Gastroesophageal sphincter (tissue), 4 donors: ENCODE measurements around the gene DALRD3. TPM values are rescaled to one million over a fixed set of nuclear protein-coding genes. Genes with fewer than 3 reads are reported as not detected.

Experiments used
- ATAC-seq: fragments of 150-250 bp; one replicate; pipeline ENCODE4 v1.9.1; 2016; ENCODE audit warnings: mild to moderate bottlenecking, moderate library complexity
- H3K27ac ChIP-seq, 4 donors: fragments of 200-600 bp; sonication (generic) in 3 of 4; 1 replicate in 3 of 4; 2 replicates in 1 of 4; pipeline ENCODE4 v1.5.1; 2016 to 2019
- H3K27me3 ChIP-seq: fragments of 200-600 bp; sonication (generic); one replicate; pipeline ENCODE4 v1.5.1; 2019
- H3K36me3 ChIP-seq, 2 donors: fragments of 200-600 bp; sonication (generic); one replicate each; pipeline ENCODE4 v1.5.1; 2019; ENCODE audit warnings: control low read depth in 1 of 2
- H3K4me1 ChIP-seq, 3 donors: fragments of 200-600 bp; sonication (generic); 1 replicate in 2 of 3; 2 replicates in 1 of 3; pipeline ENCODE4 v1.5.1; 2016 to 2019; ENCODE audit warnings: control low read depth in 2 of 3
- H3K4me3 ChIP-seq, 2 donors: fragments of 200-600 bp; sonication (generic); one replicate each; pipeline ENCODE4 v1.5.1; 2019; ENCODE audit warnings: mild to moderate bottlenecking in 1 of 2, moderate library complexity in 1 of 2
- H3K9me3 ChIP-seq, 3 donors: fragments of 200-600 bp; sonication (generic); one replicate each; pipeline ENCODE4 v1.5.1; 2017 to 2019; ENCODE audit warnings: control low read depth in 2 of 3
- CTCF ChIP-seq, 4 experiments: fragments of 200-600 bp in 2 of 4; fragments of 450-650 bp in 2 of 4; sonication (generic) in 1 of 4; IDR thresholded peaks; one replicate each; pipeline ENCODE4 v1.5.1; 2017 to 2019; ENCODE audit warnings: antibody characterized with exemption in 4 of 4, mild to moderate bottlenecking in 2 of 4, moderate library complexity in 2 of 4
- EP300 ChIP-seq: sonication (generic); formaldehyde crosslinking; IDR thresholded peaks from one replicate; pipeline ENCODE4 v1.6.1; 2017; ENCODE audit warnings: antibody characterized with exemption, mild to moderate bottlenecking
- POLR2A ChIP-seq, 2 donors: fragments of 450-650 bp; IDR thresholded peaks; one replicate each; pipeline ENCODE4 v1.6.1; 2017; ENCODE audit warnings: antibody characterized with exemption in 2 of 2, mild to moderate bottlenecking in 2 of 2, moderate library complexity in 1 of 2
- POLR2AphosphoS5 ChIP-seq: sonication (generic); formaldehyde crosslinking; IDR thresholded peaks from one replicate; pipeline ENCODE4 v1.6.1; 2017; ENCODE audit warnings: antibody characterized with exemption
- WGBS, 2 donors: methylation state at CpG; one replicate each; pipeline ENCODE4 v1.1.5; 2018; ENCODE audit warnings: low coverage in 1 of 2; 5-methylcytosine and 5-hydroxymethylcytosine counted together
- small RNA-seq, 4 donors: library from RNA; depleted of rRNA; stranded (forward); fragments of <200 nt; gene quantifications; one replicate each; pipeline ENCODE3, GENCODE V24; 2016
- total RNA-seq, 4 donors: library from RNA; depleted of rRNA; stranded (reverse); fragments of >200 nt; gene quantifications; one replicate each; pipeline ENCODE4 v1.1.0, GENCODE V29; 2016

The DALRD3 gene
- total RNA-seq, 4 donors from 2014 or later, result 11.8 to 29.0 (median 24.6) TPM

- no peak for ATAC-seq
- Histone ChIP-seq H3K27me3 (no peaks in the 10 kb centered on the region), H3K4me3 (no peak overlapping the region), H3K27ac (no peak overlapping the region), H3K36me3 (peaks cover 7 to 100% of the 10 kb centered on the region in 2 donors), H3K4me1 (no peaks in the 10 kb centered on the region), H3K9me3 (no peaks in the 10 kb centered on the region)
- 100% methylated on average over 1 of the region's 6 CpGs; no CpG with 5 or more reads in 1 of the 2 donors for WGBS, 2 donors
- TF ChIP-seq POLR2A (IDR thresholded peaks at IDR 0.05) (no peak), CTCF (IDR thresholded peaks at IDR 0.05) (no peak), POLR2AphosphoS5 (no peak), EP300 (no peak)
Measured at GRCh38 chr3:48970586-48970985, 47.8 kb downstream of the DALRD3 start.

- no peak for ATAC-seq
- Histone ChIP-seq H3K9me3 (no peaks in the 10 kb centered on the region), H3K27ac (no peak overlapping the region), H3K36me3 (peaks cover 6 to 97% of the 10 kb centered on the region in 2 donors), H3K4me3 (no peak overlapping the region), H3K4me1 (no peaks in the 10 kb centered on the region), H3K27me3 (no peaks in the 10 kb centered on the region)
- 75 to 94% methylated on average over 2 to 6 of the region's 7 CpGs for WGBS, 2 donors
- no peak for TF ChIP-seq EP300
- no peak for TF ChIP-seq POLR2AphosphoS5
- no peak for TF ChIP-seq POLR2A (IDR thresholded peaks at IDR 0.05)
- no peak for TF ChIP-seq CTCF (IDR thresholded peaks at IDR 0.05)
Measured at GRCh38 chr3:48966876-48967361, 51.5 kb downstream of the DALRD3 start.

- 81 to 94% methylated on average over 3 of the region's 3 CpGs for WGBS, 2 donors
- H3K4me1 ChIP-seq, result no peaks in the 10 kb centered on the region
- peaks cover 3 to 97% of the 10 kb centered on the region in 2 donors for H3K36me3 ChIP-seq
- TF ChIP-seq CTCF (IDR thresholded peaks at IDR 0.05), result no peak
- TF ChIP-seq EP300, result no peak
- H3K27ac ChIP-seq, result no peak overlapping the region
- no peak for ATAC-seq
- H3K9me3 ChIP-seq, result no peaks in the 10 kb centered on the region
- no peaks in the 10 kb centered on the region for H3K27me3 ChIP-seq
- H3K4me3 ChIP-seq, result no peak overlapping the region
Measured at GRCh38 chr3:48966367-48966766, 52.0 kb downstream of the DALRD3 start.

Small RNA genes lying within 50 kb of the gene (small RNA-seq; reads per million reads assigned to genes)
- 10,585 to 24,159 (median 17,679) reads per million in 4 donors for gene MIR191
- 14.1 to 25.6 (median 22.9) reads per million in 4 donors for gene MIR425

Other genes starting within 250 kb of the DALRD3 start
- 10 to 100 TPM; 33.7 to 45.0 (median 44.0) TPM for gene PRKAR2A, start 170.7 kb downstream of the DALRD3 start, total RNA-seq
- gene SLC25A20, start 119.7 kb downstream of the DALRD3 start, total RNA-seq, result 10 to 100 TPM; 19.0 to 47.0 (median 23.9) TPM
- gene ARIH2, start 99.7 kb downstream of the DALRD3 start, total RNA-seq, result 100 to 1,000 TPM in 3 of 4 donors, 10 to 100 TPM in 1; 92.2 to 143 (median 123) TPM
- 10 to 100 TPM; 29.1 to 38.9 (median 35.2) TPM for gene P4HTM, start 28.3 kb downstream of the DALRD3 start, total RNA-seq
- gene WDR6, start 11.2 kb downstream of the DALRD3 start, total RNA-seq, result 100 to 1,000 TPM in 2 of 4 donors, 10 to 100 TPM in 2; 61.5 to 110 (median 99.0) TPM
- 100 to 1,000 TPM in 3 of 4 donors, 10 to 100 TPM in 1; 79.4 to 131 (median 105) TPM for gene NDUFAF3, start 3.5 kb upstream of the DALRD3 start, total RNA-seq
- 100 to 1,000 TPM in 3 of 4 donors, 10 to 100 TPM in 1; 89.8 to 179 (median 118) TPM for gene IMPDH2, start 10.8 kb upstream of the DALRD3 start, total RNA-seq
- 100 to 1,000 TPM in 1 of 4 donors, 10 to 100 TPM in 3; 66.2 to 171 (median 81.8) TPM for gene QRICH1, start 75.5 kb upstream of the DALRD3 start, total RNA-seq
- 100 to 1,000 TPM; 148 to 205 (median 183) TPM for gene QARS1, start 86.2 kb upstream of the DALRD3 start, total RNA-seq
- gene USP19, start 102.2 kb upstream of the DALRD3 start, total RNA-seq, result 100 to 1,000 TPM in 1 of 4 donors, 10 to 100 TPM in 3; 53.4 to 114 (median 76.4) TPM
- gene LAMB2, start 114.5 kb upstream of the DALRD3 start, total RNA-seq, result 100 to 1,000 TPM; 578 to 980 (median 645) TPM
- gene CCDC71, start 147.8 kb upstream of the DALRD3 start, total RNA-seq, result 10 to 100 TPM; 15.6 to 31.2 (median 25.3) TPM
- gene KLHDC8B, start 153.0 kb upstream of the DALRD3 start, total RNA-seq, result 100 to 1,000 TPM in 3 of 4 donors, 10 to 100 TPM in 1; 39.8 to 126 (median 114) TPM